GM12878 (cell line): ENCODE results near the gene CLCNKA.

Experiments used
- BHLHE40 ChIP-seq, 2 experiments: fragments of 450-650 bp in 1 of 2; IDR thresholded peaks; 2 replicates each; pipeline ENCODE4 v1.6.1; 2011 to 2017; ENCODE audit warnings: low read depth in 2 of 2, borderline replicate concordance in 1 of 2, improper control_type of control experiment in 1 of 2, low read length in 1 of 2, mild to moderate bottlenecking in 1 of 2
- CTCF ChIP-seq, 3 experiments: IDR thresholded peaks in 2 of 3; conservative IDR thresholded peaks in 1 of 3; 2 replicates each; pipeline ENCODE4 v1.5.1; 2011; ENCODE audit warnings: low read depth in 3 of 3, low read length in 3 of 3, mild to moderate bottlenecking in 3 of 3, control low read depth in 2 of 3, moderate library complexity in 2 of 3, inconsistent platforms in 1 of 3, mixed read lengths in 1 of 3; ENCODE audit not compliant: control insufficient read depth in 2 of 3, insufficient read depth in 1 of 3; ENCODE audit errors: extremely low read depth in 1 of 3
- MAX ChIP-seq: IDR thresholded peaks from 2 replicates; pipeline ENCODE4 v1.6.1; 2012; ENCODE audit warnings: low read depth, low read length, improper control_type of control experiment
- PAX8 ChIP-seq: fragments of 450-650 bp; IDR thresholded peaks from 2 replicates; pipeline ENCODE4 v1.6.1; 2017; ENCODE audit warnings: mild to moderate bottlenecking, moderate library complexity
- POLR2A ChIP-seq: IDR thresholded peaks from 2 replicates; pipeline ENCODE4 v1.6.1; 2011; ENCODE audit warnings: low read depth, mild to moderate bottlenecking, low read length
- ZBED1 ChIP-seq: IDR thresholded peaks from 2 replicates; pipeline ENCODE4 v1.6.1; 2016; ENCODE audit warnings: borderline replicate concordance

- TF ChIP-seq MAX (no peak), CTCF (IDR thresholded peaks at IDR 0.05 in 2 of 3, conservative IDR thresholded peaks at IDR 0.05 in 1 of 3; ENCODE audit: control insufficient read depth in 2 of 3, extremely low read depth in 1 of 3, insufficient read depth in 1 of 3, low read depth in 3 of 3, low read length in 3 of 3) (no peak), PAX8 (no peak), POLR2A (no peak), ZBED1 (no peak), BHLHE40 (IDR thresholded peaks at IDR 0.05; ENCODE audit: borderline replicate concordance in 1 of 2, low read depth in 2 of 2, low read length in 1 of 2) (no peak)
These were observed 59.8 kb downstream of the CLCNKA start for GRCh38 chr1:16081636-16082035.
